Lower lobe of right lung (tissue), 2 donors: ENCODE data around the gene COL18A1. TPM values are rescaled to one million over a fixed set of nuclear protein-coding genes. Genes with fewer than 3 reads are reported as not detected.

Experiments used
- ATAC-seq, 2 donors: fragments of 200-7000 bp; cut with Tn5 transposase; one replicate each; pipeline ENCODE4 v1.9.1; 2020 to 2022; ENCODE audit warnings: mild to moderate bottlenecking in 2 of 2, moderate library complexity in 2 of 2
- DNase-seq: peaks from one replicate; pipeline ENCODE4 v3.0.0-alpha.2; 2020
- H3K27ac ChIP-seq: fragments of 200-600 bp; one replicate; pipeline ENCODE4 v1.8.0; 2022
- H3K27me3 ChIP-seq: fragments of 200-600 bp; one replicate; pipeline ENCODE4 v1.8.0; 2022; ENCODE audit warnings: low read depth
- H3K36me3 ChIP-seq: fragments of 200-600 bp; one replicate; pipeline ENCODE4 v1.8.0; 2022; ENCODE audit warnings: mild to moderate bottlenecking
- H3K4me1 ChIP-seq: fragments of 200-600 bp; one replicate; pipeline ENCODE4 v1.8.0; 2022
- H3K4me3 ChIP-seq: fragments of 200-600 bp; one replicate; pipeline ENCODE4 v1.8.0; 2022; ENCODE audit warnings: mild to moderate bottlenecking
- H3K9me3 ChIP-seq: fragments of 200-600 bp; one replicate; pipeline ENCODE4 v1.8.0; 2022
- intact Hi-C: fragments of 100-400 bp; cut with DNase I; formaldehyde crosslinking; loops from one replicate; pipeline ENCODE4 v1.11.0; 2022
- total RNA-seq: library from RNA; stranded (reverse); fragmentation: NEBNext Ultra II Directional; extraction: Animal tissue kit (Norgen Biotek cat#: 25700); gene quantifications from one replicate; pipeline ENCODE4 v1.2.1, GENCODE V29; 2021
- TF ChIP-seq, protein P1 (sequence below): fragments of 200-600 bp; IDR thresholded peaks from one replicate; pipeline ENCODE4 v1.8.0; 2022; ENCODE audit warnings: antibody characterized with exemption, mild to moderate bottlenecking
- donor health status: DM: no; HTN: yes; CAD: no; lungs with severe emphysema.

The COL18A1 gene
- total RNA-seq, 1 donor from 2014 or later = 45.1 TPM

DNA sequence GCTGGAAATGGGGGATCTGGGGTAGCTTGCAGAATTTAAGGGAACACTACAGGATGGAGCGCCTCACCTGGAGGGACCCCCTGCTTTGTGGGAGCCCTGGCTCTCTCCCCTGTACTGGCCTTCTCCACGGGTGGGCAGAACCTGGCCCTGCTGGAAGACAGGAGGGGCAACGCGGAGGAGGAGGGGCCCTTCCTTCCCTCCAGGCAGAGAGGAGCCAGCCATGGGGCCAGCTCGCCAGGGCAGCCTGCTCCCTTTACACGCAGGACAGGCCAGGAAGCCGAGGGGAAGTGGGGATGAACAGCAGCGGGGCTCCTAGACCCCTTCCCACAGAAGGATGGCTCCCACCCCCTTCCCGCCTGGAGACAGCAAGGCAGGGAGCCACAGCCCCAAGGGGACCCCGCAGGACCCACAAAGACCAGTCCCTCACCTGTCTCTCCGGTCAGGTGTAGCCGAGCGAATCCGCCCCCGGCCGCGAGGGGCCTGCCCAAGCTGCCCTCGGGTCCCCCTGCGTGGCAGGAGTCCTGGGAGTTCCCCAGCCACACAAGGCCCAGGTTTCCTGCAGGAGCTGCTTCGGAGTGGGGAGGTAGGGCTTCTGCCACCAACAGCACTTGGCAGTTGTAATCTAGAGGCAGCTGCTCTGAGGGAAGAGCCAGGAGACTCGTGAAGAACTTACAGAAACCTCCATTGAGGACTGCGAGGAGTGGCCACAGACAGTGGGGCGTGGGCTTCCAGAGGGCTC, 138.9 kb downstream of the COL18A1 start:
- Histone ChIP-seq H3K9me3 (no peaks in the 10 kb centered on the region), H3K27ac (no peak overlapping the region), H3K27me3 (no peaks in the 10 kb centered on the region), H3K4me3 (no peak overlapping the region), H3K36me3 (no peaks in the 10 kb centered on the region), H3K4me1 (peaks cover 16% of the 10 kb centered on the region)
- DNase-seq = peak; percentile 43
- TF ChIP-seq, protein P1, sequence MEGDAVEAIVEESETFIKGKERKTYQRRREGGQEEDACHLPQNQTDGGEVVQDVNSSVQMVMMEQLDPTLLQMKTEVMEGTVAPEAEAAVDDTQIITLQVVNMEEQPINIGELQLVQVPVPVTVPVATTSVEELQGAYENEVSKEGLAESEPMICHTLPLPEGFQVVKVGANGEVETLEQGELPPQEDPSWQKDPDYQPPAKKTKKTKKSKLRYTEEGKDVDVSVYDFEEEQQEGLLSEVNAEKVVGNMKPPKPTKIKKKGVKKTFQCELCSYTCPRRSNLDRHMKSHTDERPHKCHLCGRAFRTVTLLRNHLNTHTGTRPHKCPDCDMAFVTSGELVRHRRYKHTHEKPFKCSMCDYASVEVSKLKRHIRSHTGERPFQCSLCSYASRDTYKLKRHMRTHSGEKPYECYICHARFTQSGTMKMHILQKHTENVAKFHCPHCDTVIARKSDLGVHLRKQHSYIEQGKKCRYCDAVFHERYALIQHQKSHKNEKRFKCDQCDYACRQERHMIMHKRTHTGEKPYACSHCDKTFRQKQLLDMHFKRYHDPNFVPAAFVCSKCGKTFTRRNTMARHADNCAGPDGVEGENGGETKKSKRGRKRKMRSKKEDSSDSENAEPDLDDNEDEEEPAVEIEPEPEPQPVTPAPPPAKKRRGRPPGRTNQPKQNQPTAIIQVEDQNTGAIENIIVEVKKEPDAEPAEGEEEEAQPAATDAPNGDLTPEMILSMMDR = no peak
- no peak for ATAC-seq
- intact Hi-C loops = no loop called here

GRCh38 chr21:45544449-45545235, 139.7 kb downstream of the COL18A1 start:
- peaks cover 16% of the 10 kb centered on the region for H3K4me1 ChIP-seq
- H3K4me3 ChIP-seq = no peak overlapping the region
- no peaks in the 10 kb centered on the region for H3K36me3 ChIP-seq
- no peak for ATAC-seq
- DNase-seq = peak; percentile 27
- no peaks in the 10 kb centered on the region for H3K27me3 ChIP-seq
- intact Hi-C loops = no loop called here
- TF ChIP-seq, protein P1 = no peak
- no peak overlapping the region for H3K27ac ChIP-seq
- H3K9me3 ChIP-seq = no peaks in the 10 kb centered on the region

DNA sequence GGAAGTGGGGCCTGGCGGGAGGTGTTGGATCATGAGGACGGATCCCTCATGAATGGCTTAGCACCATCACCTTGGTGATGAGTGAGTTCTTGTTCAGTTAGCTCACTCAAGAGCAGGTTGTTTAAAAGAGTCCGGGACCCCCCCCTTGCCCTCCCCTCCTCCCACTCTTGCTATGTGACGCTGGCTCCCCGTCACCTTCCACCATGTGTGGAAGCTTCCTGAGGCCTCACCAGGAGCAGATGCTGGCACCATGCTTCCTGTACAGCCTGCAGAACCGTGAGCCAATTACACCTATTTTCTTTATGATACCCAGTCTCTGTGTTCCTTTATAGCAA, 140.2 kb downstream of the COL18A1 start:
- ATAC-seq (no peak), DNase-seq (peak; percentile 21)
- no peaks in the 10 kb centered on the region for H3K36me3 ChIP-seq
- H3K4me3 ChIP-seq = no peak overlapping the region
- TF ChIP-seq, protein P1 = no peak
- H3K9me3 ChIP-seq = no peaks in the 10 kb centered on the region
- peaks cover 21% of the 10 kb centered on the region for H3K4me1 ChIP-seq
- intact Hi-C loops = no loop called here
- no peak overlapping the region for H3K27ac ChIP-seq
- no peaks in the 10 kb centered on the region for H3K27me3 ChIP-seq

GRCh38 chr21:45545691-45546531, 140.9 kb downstream of the COL18A1 start:
- intact Hi-C loops = no loop called here
- peaks cover 25% of the 10 kb centered on the region for H3K4me1 ChIP-seq
- no peaks in the 10 kb centered on the region for H3K27me3 ChIP-seq
- DNase-seq = peak; percentile 28
- TF ChIP-seq, protein P1 = no peak
- ATAC-seq = no peak
- no peak overlapping the region for H3K4me3 ChIP-seq
- H3K9me3 ChIP-seq = no peaks in the 10 kb centered on the region
- no peaks in the 10 kb centered on the region for H3K36me3 ChIP-seq
- H3K27ac ChIP-seq = no peak overlapping the region
